ENCODE results near the gene ASXL2. TPM values are rescaled to one million over a fixed set of nuclear protein-coding genes. Genes with fewer than 3 reads are reported as not detected.

Gene ASXL2
- total and polyA plus RNA-seq, 2 of the 13 experiments (the other 11 are each of a cell fraction or from before 2014, with no cell fraction given): 12.1 to 19.2 TPM

GRCh38 chr2:25894135-25894830, 16.0 kb upstream of the ASXL2 start (continued):
- TF ChIP-seq HBP1 (CRISPR knock-in tag; IDR thresholded peaks at IDR 0.05; ENCODE audit: low read depth) (0 out of 2 replicates have a peak, but pooled peaks have one; percentile 12), PLRG1 (conservative IDR thresholded peaks at IDR 0.05) (no peak), IRF2 (CRISPR knock-in tag; IDR thresholded peaks at IDR 0.05) (peak; percentile 64; the same call in 1 of the 2 replicates), NFE2L2 (IDR thresholded peaks at IDR 0.05; ENCODE audit: low read length) (no peak), SOX13 (IDR thresholded peaks at IDR 0.05) (no peak), SOX13 (CRISPR knock-in tag; conservative IDR thresholded peaks at IDR 0.05 in 1 of 2, IDR thresholded peaks at IDR 0.05 in 1 of 2) (peak in 1 of 2 experiments; percentile 49; a peak in 2 of 4 replicates), STAG1 (CRISPR knock-in tag; IDR thresholded peaks at IDR 0.05) (peak; percentile 19; the same call in 1 of the 2 replicates), ARID2 (CRISPR knock-in tag; IDR thresholded peaks at IDR 0.05; ENCODE audit: borderline replicate concordance) (peak; percentile 63; the same call in 1 of the 2 replicates), ZNF441 (CRISPR knock-in tag; IDR thresholded peaks at IDR 0.05; ENCODE audit: borderline replicate concordance) (peak; percentile 66; the same call in 1 of the 2 replicates), PPARG (CRISPR knock-in tag; conservative IDR thresholded peaks at IDR 0.05) (peak; percentile 38; the same call in 1 of the 2 replicates), ZMYM3 (CRISPR knock-in tag; IDR thresholded peaks at IDR 0.05) (peak; percentile 90), ZMYM2 (CRISPR knock-in tag; IDR thresholded peaks at IDR 0.05) (0 out of 2 replicates have a peak, but pooled peaks have one; percentile 47), ZBTB14 (CRISPR knock-in tag; IDR thresholded peaks at IDR 0.05) (no peak), CREBL2 (CRISPR knock-in tag; IDR thresholded peaks at IDR 0.05; ENCODE audit: borderline replicate concordance) (0 out of 2 replicates have a peak, but pooled peaks have one; percentile 51), ZNF101 (CRISPR knock-in tag; IDR thresholded peaks at IDR 0.05; ENCODE audit: borderline replicate concordance, low read depth) (no peak), ZNF768 (CRISPR knock-in tag; IDR thresholded peaks at IDR 0.05) (peak; percentile 97), ZNF224 (CRISPR knock-in tag; IDR thresholded peaks at IDR 0.05) (no peak), ZNF124 (CRISPR knock-in tag; IDR thresholded peaks at IDR 0.05) (0 out of 2 replicates have a peak, but pooled peaks have one; percentile 40), ZSCAN22 (CRISPR knock-in tag; IDR thresholded peaks at IDR 0.05) (no peak), GATAD1 (CRISPR knock-in tag; IDR thresholded peaks at IDR 0.05) (peak; percentile 47; the same call in 1 of the 2 replicates)
- TF ChIP-seq, protein P1, sequence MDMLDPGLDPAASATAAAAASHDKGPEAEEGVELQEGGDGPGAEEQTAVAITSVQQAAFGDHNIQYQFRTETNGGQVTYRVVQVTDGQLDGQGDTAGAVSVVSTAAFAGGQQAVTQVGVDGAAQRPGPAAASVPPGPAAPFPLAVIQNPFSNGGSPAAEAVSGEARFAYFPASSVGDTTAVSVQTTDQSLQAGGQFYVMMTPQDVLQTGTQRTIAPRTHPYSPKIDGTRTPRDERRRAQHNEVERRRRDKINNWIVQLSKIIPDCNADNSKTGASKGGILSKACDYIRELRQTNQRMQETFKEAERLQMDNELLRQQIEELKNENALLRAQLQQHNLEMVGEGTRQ (IDR thresholded peaks at IDR 0.05; ENCODE audit: low read depth, low read length): peak; percentile 37
- TF ChIP-seq, protein P1 (CRISPR knock-in tag; IDR thresholded peaks at IDR 0.05; ENCODE audit: borderline replicate concordance): peak; percentile 63; the same call in 1 of the 2 replicates
- TF ChIP-seq, protein P2, sequence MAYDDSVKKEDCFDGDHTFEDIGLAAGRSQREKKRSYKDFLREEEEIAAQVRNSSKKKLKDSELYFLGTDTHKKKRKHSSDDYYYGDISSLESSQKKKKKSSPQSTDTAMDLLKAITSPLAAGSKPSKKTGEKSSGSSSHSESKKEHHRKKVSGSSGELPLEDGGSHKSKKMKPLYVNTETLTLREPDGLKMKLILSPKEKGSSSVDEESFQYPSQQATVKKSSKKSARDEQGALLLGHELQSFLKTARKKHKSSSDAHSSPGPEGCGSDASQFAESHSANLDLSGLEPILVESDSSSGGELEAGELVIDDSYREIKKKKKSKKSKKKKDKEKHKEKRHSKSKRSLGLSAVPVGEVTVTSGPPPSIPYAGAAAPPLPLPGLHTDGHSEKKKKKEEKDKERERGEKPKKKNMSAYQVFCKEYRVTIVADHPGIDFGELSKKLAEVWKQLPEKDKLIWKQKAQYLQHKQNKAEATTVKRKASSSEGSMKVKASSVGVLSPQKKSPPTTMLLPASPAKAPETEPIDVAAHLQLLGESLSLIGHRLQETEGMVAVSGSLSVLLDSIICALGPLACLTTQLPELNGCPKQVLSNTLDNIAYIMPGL (CRISPR knock-in tag; IDR thresholded peaks at IDR 0.05; ENCODE audit: borderline replicate concordance in 1 of 2, low read depth in 1 of 2): peak in 1 of 2 experiments; percentile 32; a peak in 1 of 4 replicates
